Activated CD8-positive, alpha-beta T cell treated with anti-CD3 and anti-CD28 coated beads, Interleukin-2, amount 10 ng/mL, durations not matched to agents 7 days and 5 days (primary cell): Measurements from ENCODE around the gene TBCD. TPM values are rescaled to one million over a fixed set of nuclear protein-coding genes. Genes with fewer than 3 reads are reported as not detected.
"Not testable (repeated sequence)": the region's sequence is repeated elsewhere in the genome, so short reads cannot be mapped to it uniquely, and the experiment has no call there.

Experiments used
- ATAC-seq: fragments of 150-1000 bp; cut with Tn5 transposase; one replicate; pipeline ENCODE4 v1.10.0; 2021; ENCODE audit warnings: moderate library complexity
- CTCF ChIA-PET: fragments of 350-600 bp; sonication (Branson Sonifier 250); formaldehyde crosslinking; loops from one replicate; lab custom pipeline; 2021; ENCODE audit warnings: antibody characterized with exemption; lab: Charles Lee
- POLR2A ChIA-PET: fragments of 350-600 bp; sonication (Branson Sonifier 250); formaldehyde crosslinking; loops from one replicate; lab custom pipeline; 2021; ENCODE audit warnings: antibody characterized with exemption; lab: Charles Lee
- DNase-seq: peaks from one replicate; pipeline ENCODE4 v3.0.0-alpha.2; 2020
- H3K27ac Mint-ChIP-seq: one replicate; pipeline ENCODE4 v1.8.0; 2021; ENCODE audit warnings: mild to moderate bottlenecking, mixed read lengths
- H3K27me3 Mint-ChIP-seq: one replicate; pipeline ENCODE4 v1.8.0; 2021; ENCODE audit warnings: low read depth, mixed read lengths
- H3K36me3 Mint-ChIP-seq: one replicate; pipeline ENCODE4 v1.8.0; 2021; ENCODE audit warnings: low read depth, mixed read lengths
- H3K4me1 Mint-ChIP-seq: one replicate; pipeline ENCODE4 v1.8.0; 2021; ENCODE audit warnings: low read depth, mixed read lengths
- H3K4me3 Mint-ChIP-seq: one replicate; pipeline ENCODE4 v1.8.0; 2021; ENCODE audit warnings: mild to moderate bottlenecking, mixed read lengths
- H3K9me3 Mint-ChIP-seq: one replicate; pipeline ENCODE4 v1.8.0; 2022; ENCODE audit warnings: mixed read lengths; ENCODE audit not compliant: insufficient read depth
- total RNA-seq, 2 experiments: library from RNA; stranded (reverse); gene quantifications; one replicate each; pipeline ENCODE4 v1.2.3, GENCODE V29; 2021

The TBCD gene
- total RNA-seq, 2 experiments from 2014 or later = 112 to 122 TPM

DNA sequence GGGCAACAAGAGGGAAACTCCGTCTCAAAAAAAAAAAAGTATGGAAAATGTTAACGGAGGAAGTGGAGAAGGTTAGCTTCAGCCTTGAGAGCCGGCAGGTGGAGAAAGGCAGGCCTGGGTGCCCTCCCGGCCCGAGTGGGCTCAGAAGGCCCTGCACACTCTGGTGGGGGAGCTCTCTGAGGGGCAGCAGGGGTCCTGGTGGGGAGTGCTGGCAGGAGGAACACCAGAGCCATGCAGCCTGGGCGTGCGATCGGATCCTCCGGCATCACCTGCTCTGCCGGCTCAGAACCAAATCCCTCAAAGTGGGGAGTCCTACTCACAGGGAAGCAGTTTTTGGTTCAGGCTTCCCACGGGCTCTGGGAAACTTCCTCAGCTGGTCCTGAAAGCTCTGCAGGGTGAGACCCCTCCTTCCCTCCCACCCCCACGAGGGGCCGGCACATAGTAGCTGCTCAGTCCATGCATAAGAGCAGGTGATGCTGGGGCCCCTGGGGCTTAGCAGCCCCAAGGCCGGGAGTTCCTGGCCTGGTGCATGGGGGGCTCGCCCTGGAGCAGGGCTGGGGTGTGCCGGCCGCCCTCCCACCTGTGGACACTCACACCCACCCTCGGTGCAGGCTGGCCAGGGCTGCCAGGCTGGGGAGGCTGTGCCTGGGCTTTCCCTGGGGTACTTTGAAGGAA is 15.2 kb upstream of the TBCD start:
- ChIA-PET CTCF (no interaction called here), POLR2A (no interaction called here)
- Mint-ChIP-seq H3K27ac (no peak overlapping the region), H3K4me1 (no peaks in the 10 kb centered on the region), H3K9me3 (peaks cover 22% of the 10 kb centered on the region), H3K4me3 (no peak overlapping the region), H3K36me3 (peaks cover 44% of the 10 kb centered on the region), H3K27me3 (no peaks in the 10 kb centered on the region)
- ATAC-seq (no peak), DNase-seq (no peak)

DNA sequence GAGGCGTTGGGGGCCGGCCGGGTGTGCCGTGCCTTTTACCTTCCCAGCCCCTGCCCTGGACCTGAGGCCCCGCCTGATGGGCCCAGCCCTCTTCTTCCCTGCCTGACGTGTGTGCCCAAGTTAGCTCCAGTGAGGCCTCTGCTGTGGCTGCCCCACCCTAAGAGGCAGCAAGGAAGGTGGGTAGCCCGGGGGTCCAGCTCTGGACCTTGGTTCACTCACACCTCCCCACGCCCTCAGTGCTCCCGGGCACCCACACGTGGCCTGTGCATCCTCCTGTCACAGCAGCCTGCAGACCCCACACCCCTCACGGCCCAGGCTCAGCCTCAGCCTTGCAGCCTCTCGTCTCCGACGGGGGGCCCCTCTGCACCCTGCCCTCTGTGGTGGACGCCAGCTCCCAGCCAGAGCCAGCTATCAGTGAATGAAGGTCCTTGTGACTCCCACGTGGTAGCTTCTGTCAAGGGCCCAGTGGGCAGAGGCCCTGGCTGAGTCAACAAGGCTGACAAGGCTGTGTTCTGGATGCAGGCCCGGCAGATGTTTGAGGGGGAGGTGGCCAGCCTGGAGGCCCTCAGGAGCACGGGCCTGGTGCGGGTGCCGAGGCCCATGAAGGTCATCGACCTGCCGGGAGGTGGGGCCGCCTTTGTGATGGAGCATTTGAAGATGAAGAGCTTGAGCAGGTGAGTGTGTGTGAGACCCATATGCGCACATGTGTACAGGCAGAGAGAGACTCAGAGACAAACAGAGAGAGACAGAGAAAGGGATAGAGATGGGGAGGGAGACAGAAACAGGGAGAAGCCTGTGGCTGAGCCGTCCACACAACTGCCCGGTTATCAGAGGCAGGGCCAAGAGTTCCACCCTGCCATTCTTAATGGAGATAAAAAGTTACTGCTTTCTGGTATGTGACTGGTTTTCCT is 13.6 kb upstream of the TBCD start:
- Mint-ChIP-seq H3K36me3 (peaks cover 33% of the 10 kb centered on the region), H3K4me1 (no peaks in the 10 kb centered on the region), H3K27me3 (no peaks in the 10 kb centered on the region), H3K9me3 (peaks cover 25% of the 10 kb centered on the region), H3K27ac (no peak overlapping the region), H3K4me3 (no peak overlapping the region)
- CTCF ChIA-PET = no interaction called here
- POLR2A ChIA-PET = no interaction called here
- DNase-seq = no peak
- no peak for ATAC-seq

DNA sequence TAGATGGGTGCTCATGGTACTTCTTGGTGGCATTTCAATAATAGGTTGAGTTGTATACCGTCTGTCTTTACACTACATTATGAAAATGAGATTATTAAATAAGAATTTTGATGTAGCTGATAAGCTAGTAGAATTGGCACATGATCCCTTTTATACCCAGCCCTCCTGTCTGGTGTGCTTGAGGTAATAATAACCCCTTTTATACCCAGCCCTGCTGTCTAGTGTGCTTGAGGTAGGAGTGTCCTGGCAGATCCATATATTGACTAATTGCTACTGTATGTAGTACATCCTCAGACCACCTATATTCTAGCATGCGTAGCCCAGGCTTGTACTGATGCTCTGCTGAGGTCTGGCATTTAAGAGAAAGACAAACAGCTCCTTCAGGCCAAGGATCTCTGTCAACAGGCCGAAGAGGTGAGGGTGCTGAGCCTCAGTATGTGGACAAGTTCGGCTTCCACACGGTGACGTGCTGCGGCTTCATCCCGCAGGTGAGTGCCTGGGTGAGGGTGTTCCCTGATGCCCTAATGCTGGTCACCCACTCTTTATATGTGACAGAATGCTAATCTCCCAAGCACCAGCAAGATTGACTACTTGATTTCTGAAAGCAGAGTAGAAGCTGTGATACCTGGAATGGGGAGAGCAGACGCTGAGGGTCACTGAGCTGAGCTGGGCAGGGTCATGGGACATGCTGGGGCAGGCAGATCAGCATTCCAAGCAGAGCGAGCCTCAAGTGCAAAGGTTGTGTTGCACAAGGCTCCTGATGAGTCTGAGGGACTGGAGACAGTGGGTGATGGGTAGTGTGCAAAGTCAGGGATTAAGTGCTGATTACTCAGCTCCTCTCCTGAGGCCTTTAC is 10.7 kb upstream of the TBCD start:
- Mint-ChIP-seq H3K4me3 (no peak overlapping the region), H3K4me1 (no peaks in the 10 kb centered on the region), H3K27ac (no peak overlapping the region), H3K36me3 (peaks cover 19% of the 10 kb centered on the region), H3K27me3 (no peaks in the 10 kb centered on the region), H3K9me3 (peaks cover 21% of the 10 kb centered on the region)
- POLR2A ChIA-PET = no interaction called here
- CTCF ChIA-PET = interaction anchor here (2.1 kb wide), 1 partner anchor 9 kb away, joined by 7 read pairs; no protein-coding TSS in a partner anchor
- DNase-seq (no peak), ATAC-seq (no peak)

DNA sequence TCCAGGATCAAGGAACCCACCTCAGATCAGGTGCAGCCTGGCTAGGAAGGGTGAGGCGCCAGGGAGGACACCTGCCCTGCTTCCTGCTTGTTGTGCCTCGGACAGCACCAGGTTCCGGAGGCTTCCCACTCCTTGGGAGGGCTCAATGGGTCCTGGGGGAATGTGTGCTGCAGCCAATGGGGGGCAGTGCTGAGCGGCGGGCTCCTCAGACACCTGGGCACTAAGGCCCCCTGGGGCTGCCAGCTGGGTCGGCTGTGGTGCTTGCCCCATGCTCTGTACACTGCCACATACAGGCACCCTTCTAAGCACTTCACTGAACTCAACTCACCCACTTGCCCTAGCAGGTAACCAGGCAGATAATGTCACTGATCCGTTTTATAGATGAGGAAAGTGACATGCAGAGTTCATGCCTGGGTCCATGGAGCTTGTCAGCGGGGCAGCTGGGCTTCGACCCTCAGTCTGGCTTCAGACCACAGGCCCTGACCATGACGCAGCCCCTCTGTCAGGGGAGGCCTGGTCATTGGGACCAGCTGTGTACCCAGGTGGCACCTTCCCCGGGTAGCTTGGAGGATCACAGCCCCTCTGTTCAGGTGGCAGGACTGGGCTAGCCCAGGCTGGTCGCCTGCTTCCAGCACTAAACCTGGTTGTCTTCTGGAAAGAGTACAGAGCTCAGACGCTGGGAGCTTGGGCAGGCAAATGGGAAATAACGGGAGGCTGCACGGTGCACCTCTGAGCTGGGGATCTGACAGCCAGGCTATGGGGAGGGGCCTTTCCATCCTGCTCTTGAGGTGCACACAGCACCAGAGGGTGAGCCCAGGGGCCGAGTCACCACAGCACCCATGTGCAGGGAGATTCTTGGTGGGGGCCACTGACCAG is 8.3 kb upstream of the TBCD start:
- ATAC-seq = no peak
- Mint-ChIP-seq H3K4me1 (no peaks in the 10 kb centered on the region), H3K27ac (no peak overlapping the region), H3K36me3 (peaks cover 19% of the 10 kb centered on the region), H3K27me3 (no peaks in the 10 kb centered on the region), H3K9me3 (peaks cover 21% of the 10 kb centered on the region), H3K4me3 (no peak overlapping the region)
- DNase-seq = no peak
- POLR2A ChIA-PET = interaction anchor here (0.7 kb wide), 1 partner anchor 26 kb away, joined by 3 read pairs; no protein-coding TSS in a partner anchor
- CTCF ChIA-PET = no interaction called here

DNA sequence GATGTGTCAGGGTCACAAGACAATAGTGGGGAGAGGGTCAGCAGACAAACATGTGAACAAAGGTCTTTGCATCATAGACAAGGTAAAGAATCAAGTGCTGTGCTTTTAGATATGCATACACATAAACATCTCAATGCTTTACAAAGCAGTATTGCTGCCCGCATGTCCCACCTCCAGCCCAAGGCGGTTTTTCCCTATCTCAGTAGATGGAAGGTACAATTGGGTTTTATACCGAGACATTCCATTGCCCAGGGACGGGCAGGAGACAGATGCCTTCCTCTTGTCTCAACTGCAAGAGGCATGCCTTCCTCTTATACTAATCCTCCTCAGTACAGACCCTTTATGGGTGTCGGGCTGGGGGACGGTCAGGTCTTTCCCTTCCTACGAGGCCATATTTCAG is 7.1 kb upstream of the TBCD start:
- Mint-ChIP-seq H3K9me3 (peaks cover 21% of the 10 kb centered on the region), H3K36me3 (peaks cover 19% of the 10 kb centered on the region)
- DNase-seq, H3K4me3 Mint-ChIP-seq, H3K4me1 Mint-ChIP-seq, H3K27ac Mint-ChIP-seq, POLR2A ChIA-PET, ATAC-seq, CTCF ChIA-PET, H3K27me3 Mint-ChIP-seq: not testable (repeated sequence)

DNA sequence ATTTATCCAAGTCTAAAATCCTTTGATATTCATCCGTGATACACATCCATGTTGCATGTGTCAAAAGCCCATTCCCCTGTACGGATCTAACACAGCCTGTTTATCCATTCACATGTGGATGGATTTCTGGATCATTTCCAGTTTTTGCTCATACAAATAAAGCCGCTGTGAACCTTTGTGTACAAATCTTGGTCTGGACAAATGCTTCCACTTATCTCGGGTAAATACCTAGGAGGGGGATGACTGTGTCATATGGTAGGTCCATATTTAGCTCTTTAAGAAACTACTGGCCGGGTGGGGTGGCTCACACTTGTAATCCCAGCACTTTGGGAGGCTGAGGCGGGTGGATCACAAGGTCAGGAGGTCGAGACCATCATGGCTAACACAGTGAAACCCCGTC is 6.3 kb upstream of the TBCD start:
- ATAC-seq (no peak), DNase-seq (no peak)
- no peaks in the 10 kb centered on the region for H3K27me3 Mint-ChIP-seq
- POLR2A ChIA-PET = no interaction called here
- no peak overlapping the region for H3K27ac Mint-ChIP-seq
- H3K36me3 Mint-ChIP-seq = peaks cover 14% of the 10 kb centered on the region
- H3K9me3 Mint-ChIP-seq = peaks cover 17% of the 10 kb centered on the region
- H3K4me1 Mint-ChIP-seq = no peaks in the 10 kb centered on the region
- no peak overlapping the region for H3K4me3 Mint-ChIP-seq
- CTCF ChIA-PET = no interaction called here

DNA sequence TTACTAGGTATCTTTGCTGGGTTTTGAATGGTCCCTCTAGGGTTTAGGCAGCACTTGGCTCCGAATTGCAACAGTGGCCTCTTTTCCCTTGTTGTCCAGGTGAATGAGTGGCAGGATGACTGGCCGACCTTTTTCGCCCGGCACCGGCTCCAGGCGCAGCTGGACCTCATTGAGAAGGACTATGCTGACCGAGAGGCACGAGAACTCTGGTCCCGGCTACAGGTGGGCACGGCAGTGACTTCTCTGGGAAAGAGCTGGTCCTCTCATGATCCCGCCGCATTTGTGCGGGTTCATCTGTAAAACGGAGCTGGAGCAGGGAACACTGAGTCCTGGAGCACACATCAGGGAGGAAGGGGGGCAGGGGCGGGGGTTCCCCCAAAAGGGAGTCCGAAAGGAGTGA is 3.1 kb upstream of the TBCD start:
- Mint-ChIP-seq H3K36me3 (peaks cover 3% of the 10 kb centered on the region), H3K4me3 (no peak overlapping the region), H3K4me1 (peaks cover 12% of the 10 kb centered on the region), H3K9me3 (no peaks in the 10 kb centered on the region), H3K27me3 (no peaks in the 10 kb centered on the region), H3K27ac (no peak overlapping the region)
- no peak for DNase-seq
- ChIA-PET CTCF (no interaction called here), POLR2A (interaction anchor here (1.0 kb wide), 1 partner anchor 16 kb away, joined by 3 read pairs; no protein-coding TSS in a partner anchor)
- ATAC-seq = no peak

DNA sequence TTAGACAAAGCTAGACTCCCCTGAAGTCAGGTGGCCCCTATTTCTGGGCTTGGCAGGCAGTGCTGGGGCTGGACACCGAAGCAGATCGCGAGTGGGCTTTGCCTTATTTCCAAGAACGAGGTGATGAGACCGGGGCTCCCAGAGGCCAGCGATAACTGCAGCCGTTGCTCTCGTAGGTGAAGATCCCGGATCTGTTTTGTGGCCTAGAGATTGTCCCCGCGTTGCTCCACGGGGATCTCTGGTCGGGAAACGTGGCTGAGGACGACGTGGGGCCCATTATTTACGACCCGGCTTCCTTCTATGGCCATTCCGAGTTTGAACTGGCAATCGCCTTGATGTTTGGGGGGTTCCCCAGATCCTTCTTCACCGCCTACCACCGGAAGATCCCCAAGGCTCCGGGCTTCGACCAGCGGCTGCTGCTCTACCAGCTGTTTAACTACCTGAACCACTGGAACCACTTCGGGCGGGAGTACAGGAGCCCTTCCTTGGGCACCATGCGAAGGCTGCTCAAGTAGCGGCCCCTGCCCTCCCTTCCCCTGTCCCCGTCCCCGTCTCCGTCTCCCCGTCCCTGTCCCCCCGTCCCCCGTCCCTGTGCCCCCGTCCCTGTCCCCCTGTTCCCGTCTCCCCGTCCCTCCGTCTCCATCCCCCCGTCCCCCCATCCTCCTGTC is 1.5 kb upstream of the TBCD start:
- Mint-ChIP-seq H3K27ac (no peak overlapping the region), H3K4me1 (peaks cover 25% of the 10 kb centered on the region), H3K27me3 (no peaks in the 10 kb centered on the region), H3K36me3 (peaks cover 5% of the 10 kb centered on the region), H3K9me3 (no peaks in the 10 kb centered on the region), H3K4me3 (peak overlapping the region; percentile 31)
- no peak for DNase-seq
- POLR2A ChIA-PET = no interaction called here
- CTCF ChIA-PET = no interaction called here
- no peak for ATAC-seq

- DNase-seq (no peak), ATAC-seq (peak; percentile 62)
- H3K4me3 Mint-ChIP-seq = peak overlapping the region; percentile 22
- ChIA-PET POLR2A (no interaction called here), CTCF (no interaction called here)
- no peaks in the 10 kb centered on the region for H3K9me3 Mint-ChIP-seq
- no peak overlapping the region for H3K27ac Mint-ChIP-seq
- H3K36me3 Mint-ChIP-seq = peaks cover 5% of the 10 kb centered on the region
- no peaks in the 10 kb centered on the region for H3K27me3 Mint-ChIP-seq
- peaks cover 29% of the 10 kb centered on the region for H3K4me1 Mint-ChIP-seq
Observed at GRCh38 chr17:82751171-82751570, 694 bp upstream of the TBCD start.

GRCh38 chr17:82752371-82753200 is 721 bp downstream of the TBCD start:
- ATAC-seq (peak; percentile 38), DNase-seq (peak; percentile 37)
- H3K36me3 Mint-ChIP-seq = peaks cover 12% of the 10 kb centered on the region
- POLR2A ChIA-PET = no interaction called here
- peak overlapping the region; percentile 60 for H3K27ac Mint-ChIP-seq
- peak overlapping the region; percentile 82 for H3K4me3 Mint-ChIP-seq
- H3K27me3 Mint-ChIP-seq = no peaks in the 10 kb centered on the region
- H3K4me1 Mint-ChIP-seq = peaks cover 29% of the 10 kb centered on the region
- H3K9me3 Mint-ChIP-seq = no peaks in the 10 kb centered on the region
- CTCF ChIA-PET = interaction anchor here (1.2 kb wide), 1 partner anchor 14 kb away, joined by 3 read pairs; no protein-coding TSS in a partner anchor
